Measurements from ENCODE around the gene SAXO2. TPM values are rescaled to one million over a fixed set of nuclear protein-coding genes. Genes with fewer than 3 reads are reported as not detected.
"Not testable (repeated sequence)": the region's sequence is repeated elsewhere in the genome, so short reads cannot be mapped to it uniquely, and the experiment has no call there.

SAXO2 gene
- polyA plus RNA-seq, 1 donor (not counting 4 experiments of a cell fraction or from before 2014, with no cell fraction given) = 2.2 TPM

DNA sequence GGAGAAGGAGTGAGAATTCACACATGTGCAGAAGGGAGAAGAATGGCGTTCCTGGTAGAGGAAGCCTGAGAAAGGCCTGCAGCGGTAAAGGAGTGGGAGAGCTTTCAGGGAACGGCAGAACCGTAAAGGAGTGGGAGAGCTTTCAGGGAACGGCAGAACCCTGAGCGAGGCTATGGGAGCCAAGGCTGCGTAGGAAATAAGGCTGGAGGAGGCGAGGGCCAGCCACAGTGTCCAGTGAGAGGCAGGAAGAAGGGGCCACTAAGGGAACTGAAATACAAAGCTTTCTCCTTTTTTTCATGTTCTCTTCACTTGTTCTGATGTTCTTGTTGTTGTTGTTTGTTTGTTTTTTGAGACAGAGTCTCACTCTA, 45.1 kb downstream of the SAXO2 start:
- no peak overlapping the region for H3K4me2 ChIP-seq (ENCODE audit: control insufficient read depth, extremely low read depth, insufficient read depth, low read depth, low read length)
- H3K4me3 ChIP-seq (ENCODE audit: control insufficient read depth in 2 of 3, extremely low read depth in 1 of 3, insufficient read depth in 2 of 3, low read depth in 1 of 3, low read length in 3 of 3) = no peak overlapping the region
- FAIRE-seq (no peak), DNase-seq (ENCODE audit: low read depth, low spot score) (no peak)
- H2AFZ ChIP-seq (ENCODE audit: control insufficient read depth, low read length) = no peak overlapping the region
- no peak overlapping the region for H3K9ac ChIP-seq (ENCODE audit: control insufficient read depth, extremely low read depth, insufficient read depth, low read length)
- dilution Hi-C loops (cut with MboI; ENCODE audit: extremely low pct_ligation_motif_present, low sequenced_read_pairs) = no loop called here
- H3K27ac ChIP-seq (ENCODE audit: control insufficient read depth, insufficient read depth, low read length) = no peak overlapping the region
- no peaks in the 10 kb centered on the region for H3K36me3 ChIP-seq (ENCODE audit: control insufficient read depth in 2 of 2, extremely low read depth in 1 of 2, insufficient read depth in 2 of 2, low read length in 2 of 2)
- no peaks in the 10 kb centered on the region for H4K20me1 ChIP-seq (ENCODE audit: control insufficient read depth, extremely low read depth, insufficient read depth, low read length)
- H3K27me3 ChIP-seq (ENCODE audit: control insufficient read depth, extremely low read depth, insufficient read depth, low read length) = no peaks in the 10 kb centered on the region
- TF ChIP-seq, protein P1, sequence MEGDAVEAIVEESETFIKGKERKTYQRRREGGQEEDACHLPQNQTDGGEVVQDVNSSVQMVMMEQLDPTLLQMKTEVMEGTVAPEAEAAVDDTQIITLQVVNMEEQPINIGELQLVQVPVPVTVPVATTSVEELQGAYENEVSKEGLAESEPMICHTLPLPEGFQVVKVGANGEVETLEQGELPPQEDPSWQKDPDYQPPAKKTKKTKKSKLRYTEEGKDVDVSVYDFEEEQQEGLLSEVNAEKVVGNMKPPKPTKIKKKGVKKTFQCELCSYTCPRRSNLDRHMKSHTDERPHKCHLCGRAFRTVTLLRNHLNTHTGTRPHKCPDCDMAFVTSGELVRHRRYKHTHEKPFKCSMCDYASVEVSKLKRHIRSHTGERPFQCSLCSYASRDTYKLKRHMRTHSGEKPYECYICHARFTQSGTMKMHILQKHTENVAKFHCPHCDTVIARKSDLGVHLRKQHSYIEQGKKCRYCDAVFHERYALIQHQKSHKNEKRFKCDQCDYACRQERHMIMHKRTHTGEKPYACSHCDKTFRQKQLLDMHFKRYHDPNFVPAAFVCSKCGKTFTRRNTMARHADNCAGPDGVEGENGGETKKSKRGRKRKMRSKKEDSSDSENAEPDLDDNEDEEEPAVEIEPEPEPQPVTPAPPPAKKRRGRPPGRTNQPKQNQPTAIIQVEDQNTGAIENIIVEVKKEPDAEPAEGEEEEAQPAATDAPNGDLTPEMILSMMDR (optimal IDR thresholded peaks at IDR 0.05 in 1 of 3, IDR thresholded peaks at IDR 0.05 in 1 of 3, conservative IDR thresholded peaks at IDR 0.05 in 1 of 3; ENCODE audit: extremely low read depth in 1 of 3, insufficient read depth in 2 of 3, low read length in 3 of 3) = no peak
- TF ChIP-seq EZH2 (IDR thresholded peaks at IDR 0.05; ENCODE audit: low read length) = no peak
- H3K9me3 ChIP-seq (ENCODE audit: control insufficient read depth, low read depth, low read length) = no peaks in the 10 kb centered on the region
- H3K79me2 ChIP-seq (ENCODE audit: control insufficient read depth, insufficient read depth, low read length) = no peaks in the 10 kb centered on the region
- no peaks in the 10 kb centered on the region for H3K9me1 ChIP-seq (ENCODE audit: control insufficient read depth, extremely low read depth, insufficient read depth, low read length)
- H3K4me1 ChIP-seq (ENCODE audit: control insufficient read depth, extremely low read depth, insufficient read depth, low read length) = no peaks in the 10 kb centered on the region

DNA sequence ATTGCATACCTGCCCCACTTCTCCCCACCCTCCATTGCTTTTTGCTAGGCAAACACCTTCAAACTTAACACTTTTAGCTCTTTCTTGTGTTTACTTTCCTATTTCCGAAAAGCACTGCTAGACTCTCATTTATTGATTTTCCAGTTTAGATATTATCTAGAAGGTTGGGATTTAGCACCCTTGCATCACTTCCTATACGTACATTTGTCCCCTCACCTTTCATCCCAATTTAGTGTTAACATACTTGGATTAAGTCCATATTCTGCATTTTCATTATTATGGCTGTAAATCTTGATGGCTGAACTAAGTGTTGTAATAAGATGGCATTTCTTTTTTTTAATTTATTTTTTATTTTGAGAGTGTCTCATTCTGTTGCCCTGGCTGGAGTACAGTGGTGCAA, 47.2 kb downstream of the SAXO2 start:
- no peak for FAIRE-seq
- no peaks in the 10 kb centered on the region for H3K27me3 ChIP-seq (ENCODE audit: control insufficient read depth, extremely low read depth, insufficient read depth, low read length)
- dilution Hi-C loops (cut with MboI; ENCODE audit: extremely low pct_ligation_motif_present, low sequenced_read_pairs) = no loop called here

DNA sequence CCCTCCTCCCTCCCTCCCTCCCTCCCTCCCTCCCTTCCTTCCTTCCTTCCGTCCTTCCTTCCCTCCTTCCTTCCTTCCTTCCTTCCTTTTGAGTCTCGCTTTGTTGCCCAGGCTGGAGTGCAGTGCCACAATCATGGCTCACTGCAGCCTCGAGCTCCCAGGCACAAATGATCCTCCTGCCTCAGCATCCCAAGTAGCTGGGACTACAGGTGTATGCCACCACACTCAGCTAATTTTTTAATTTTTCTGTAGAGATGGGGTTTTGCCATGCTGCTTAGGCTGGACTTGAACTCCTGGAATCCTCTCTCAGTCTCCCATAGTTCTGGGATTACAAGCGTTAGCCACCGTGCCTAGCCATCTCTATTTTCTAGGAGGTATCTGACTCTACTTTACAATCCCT, 48.7 kb downstream of the SAXO2 start:
- H3K27ac ChIP-seq (ENCODE audit: control insufficient read depth, insufficient read depth, low read length); FAIRE-seq; DNase-seq (ENCODE audit: low read depth, low spot score); H3K27me3 ChIP-seq (ENCODE audit: control insufficient read depth, extremely low read depth, insufficient read depth, low read length); H3K9me1 ChIP-seq (ENCODE audit: control insufficient read depth, extremely low read depth, insufficient read depth, low read length); H3K4me2 ChIP-seq (ENCODE audit: control insufficient read depth, extremely low read depth, insufficient read depth, low read depth, low read length); H3K9ac ChIP-seq (ENCODE audit: control insufficient read depth, extremely low read depth, insufficient read depth, low read length); H3K4me3 ChIP-seq (ENCODE audit: control insufficient read depth in 2 of 3, extremely low read depth in 1 of 3, insufficient read depth in 2 of 3, low read depth in 1 of 3, low read length in 3 of 3); H3K9me3 ChIP-seq (ENCODE audit: control insufficient read depth, low read depth, low read length); H3K4me1 ChIP-seq (ENCODE audit: control insufficient read depth, extremely low read depth, insufficient read depth, low read length); dilution Hi-C loops (cut with MboI; ENCODE audit: extremely low pct_ligation_motif_present, low sequenced_read_pairs); H2AFZ ChIP-seq (ENCODE audit: control insufficient read depth, low read length); H4K20me1 ChIP-seq (ENCODE audit: control insufficient read depth, extremely low read depth, insufficient read depth, low read length); H3K36me3 ChIP-seq (ENCODE audit: control insufficient read depth in 2 of 2, extremely low read depth in 1 of 2, insufficient read depth in 2 of 2, low read length in 2 of 2); H3K79me2 ChIP-seq (ENCODE audit: control insufficient read depth, insufficient read depth, low read length): not testable (repeated sequence)

More for the DNA sequence above, 47.2 kb downstream of the SAXO2 start:
- Histone ChIP-seq H3K4me1 (ENCODE audit: control insufficient read depth, extremely low read depth, insufficient read depth, low read length) (no peaks in the 10 kb centered on the region), H2AFZ (ENCODE audit: control insufficient read depth, low read length) (no peak overlapping the region), H3K36me3 (ENCODE audit: control insufficient read depth in 2 of 2, extremely low read depth in 1 of 2, insufficient read depth in 2 of 2, low read length in 2 of 2) (no peaks in the 10 kb centered on the region), H3K9me1 (ENCODE audit: control insufficient read depth, extremely low read depth, insufficient read depth, low read length) (no peaks in the 10 kb centered on the region), H3K27ac (ENCODE audit: control insufficient read depth, insufficient read depth, low read length) (no peak overlapping the region), H3K79me2 (ENCODE audit: control insufficient read depth, insufficient read depth, low read length) (no peaks in the 10 kb centered on the region), H3K4me2 (ENCODE audit: control insufficient read depth, extremely low read depth, insufficient read depth, low read depth, low read length) (no peak overlapping the region), H3K4me3 (ENCODE audit: control insufficient read depth in 2 of 3, extremely low read depth in 1 of 3, insufficient read depth in 2 of 3, low read depth in 1 of 3, low read length in 3 of 3) (no peak overlapping the region), H3K9ac (ENCODE audit: control insufficient read depth, extremely low read depth, insufficient read depth, low read length) (no peak overlapping the region), H4K20me1 (ENCODE audit: control insufficient read depth, extremely low read depth, insufficient read depth, low read length) (no peaks in the 10 kb centered on the region), H3K9me3 (ENCODE audit: control insufficient read depth, low read depth, low read length) (no peaks in the 10 kb centered on the region)
- no peak for DNase-seq (ENCODE audit: low read depth, low spot score)
- no peak for TF ChIP-seq EZH2 (IDR thresholded peaks at IDR 0.05; ENCODE audit: low read length)
- TF ChIP-seq, protein P1 (optimal IDR thresholded peaks at IDR 0.05 in 1 of 3, IDR thresholded peaks at IDR 0.05 in 1 of 3, conservative IDR thresholded peaks at IDR 0.05 in 1 of 3; ENCODE audit: extremely low read depth in 1 of 3, insufficient read depth in 2 of 3, low read length in 3 of 3) = no peak
